Psoas muscle (tissue), 8 donors: Measurements from ENCODE around the gene NR2C2. TPM values are rescaled to one million over a fixed set of nuclear protein-coding genes. Genes with fewer than 3 reads are reported as not detected.

Experiments
- ATAC-seq, 4 donors: fragments of 200-7000 bp; cut with Tn5 transposase; one replicate each; pipeline ENCODE4 v1.9.1; 2020; ENCODE audit warnings: moderate library complexity in 3 of 4, mild to moderate bottlenecking in 2 of 4
- DNase-seq, 2 donors: peaks; one replicate each; pipeline ENCODE4 v3.0.0-alpha.2; 2020
- H3K27ac ChIP-seq: fragments of 200-600 bp; one replicate; pipeline ENCODE4 v1.8.0; 2022
- H3K27me3 ChIP-seq, 3 donors: fragments of 200-600 bp in 1 of 3; one replicate each; pipeline versions ENCODE4 v1.6.1 to v1.8.0; 2013 to 2022; ENCODE audit warnings: low read length in 2 of 3, mild to moderate bottlenecking in 2 of 3, moderate library complexity in 1 of 3; ENCODE audit not compliant: insufficient read depth in 3 of 3
- H3K36me3 ChIP-seq, 2 donors: fragments of 200-600 bp in 1 of 2; one replicate each; pipeline versions ENCODE4 v1.6.1 to v1.8.0; 2013 to 2022; ENCODE audit warnings: low read depth in 1 of 2, mild to moderate bottlenecking in 1 of 2, moderate library complexity in 1 of 2; ENCODE audit not compliant: insufficient read depth in 1 of 2
- H3K4me1 ChIP-seq: fragments of 200-600 bp; one replicate; pipeline ENCODE4 v1.8.0; 2022
- H3K4me3 ChIP-seq: fragments of 200-600 bp; one replicate; pipeline ENCODE4 v1.8.0; 2022; ENCODE audit warnings: mild to moderate bottlenecking
- H3K9me3 ChIP-seq: fragments of 200-600 bp; one replicate; pipeline ENCODE4 v1.8.0; 2022
- WGBS, 3 donors: extraction: QIAGEN DNeasy Blood & Tissue Kit; methylation state at CpG; one replicate each; pipeline versions ENCODE4 v1.1.6 to v1.1.7; 2013; 5-methylcytosine and 5-hydroxymethylcytosine counted together
- intact Hi-C, 2 donors: fragments of 100-400 bp; cut with DNase I; formaldehyde crosslinking; loops; one replicate each; pipeline versions ENCODE4 v1.11.0 to v1.14.2; 2022
- polyA plus RNA-seq, 3 donors: library from polyadenylated mRNA; stranded (reverse); fragments of 200-250 nt; gene quantifications; one replicate each; pipeline ENCODE4 v1.2.3, GENCODE V29; 2013
- total RNA-seq, 4 donors: library from RNA; stranded (reverse); fragmentation: NEBNext Ultra II Directional in 2 of 4; extraction: Animal tissue kit (Norgen Biotek cat#: 25700) in 2 of 4; gene quantifications; one replicate each; pipeline versions ENCODE4 v1.2.1 to v1.2.4, GENCODE V29; 2021 to 2023
- TF ChIP-seq, protein P1 (sequence below): fragments of 200-600 bp; IDR thresholded peaks from one replicate; pipeline ENCODE4 v1.8.0; 2022; ENCODE audit warnings: antibody characterized with exemption
- donor health status: healthy with polysubstance abuse.
- donor health status: DM: no; HTN: no; CAD: no; lungs with moderate emphysema.
- donor health status: Bipolar disorder and iron deficiency.
- donor health status: healthy.
- donor health status: DM: yes; HTN: yes; CAD: no.
- donor health status: DM: no; HTN: no; CAD: no.
- donor health status: DM: no; HTN: no; CAD: no.
- donor health status: DM: yes; HTN: yes; CAD: no.

NR2C2 gene
- total and polyA plus RNA-seq, 7 donors: 8.7 to 37.1 (median 28.3) TPM

DNA sequence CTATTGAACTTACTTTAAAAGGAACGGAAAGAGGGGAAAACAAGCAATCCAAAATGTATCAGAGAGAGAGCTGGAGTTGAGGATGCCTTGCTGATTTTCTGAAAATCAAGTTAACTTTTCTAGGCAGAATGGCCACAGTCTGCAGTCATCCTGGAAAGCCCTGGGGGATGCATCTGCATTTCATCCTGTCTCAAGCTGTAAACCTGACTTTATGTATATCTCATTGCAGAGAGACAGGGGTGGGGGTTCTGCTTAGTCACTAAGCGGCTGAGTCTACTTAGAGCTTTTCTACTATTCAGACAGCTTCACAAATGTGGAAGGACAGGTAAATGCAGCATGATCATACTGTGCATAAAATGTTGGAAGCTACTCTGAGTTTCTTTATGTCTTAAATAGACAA lies 76.3 kb downstream of the NR2C2 start:
- no peaks in the 10 kb centered on the region for H3K27me3 ChIP-seq
- intact Hi-C loops: no loop called here
- WGBS, 3 donors: 86 to 91% (median 90%) methylated on average over 2 of the region's 2 CpGs
- no peaks in the 10 kb centered on the region for H3K4me1 ChIP-seq
- DNase-seq (no peak), ATAC-seq (no peak)
- TF ChIP-seq, protein P1, sequence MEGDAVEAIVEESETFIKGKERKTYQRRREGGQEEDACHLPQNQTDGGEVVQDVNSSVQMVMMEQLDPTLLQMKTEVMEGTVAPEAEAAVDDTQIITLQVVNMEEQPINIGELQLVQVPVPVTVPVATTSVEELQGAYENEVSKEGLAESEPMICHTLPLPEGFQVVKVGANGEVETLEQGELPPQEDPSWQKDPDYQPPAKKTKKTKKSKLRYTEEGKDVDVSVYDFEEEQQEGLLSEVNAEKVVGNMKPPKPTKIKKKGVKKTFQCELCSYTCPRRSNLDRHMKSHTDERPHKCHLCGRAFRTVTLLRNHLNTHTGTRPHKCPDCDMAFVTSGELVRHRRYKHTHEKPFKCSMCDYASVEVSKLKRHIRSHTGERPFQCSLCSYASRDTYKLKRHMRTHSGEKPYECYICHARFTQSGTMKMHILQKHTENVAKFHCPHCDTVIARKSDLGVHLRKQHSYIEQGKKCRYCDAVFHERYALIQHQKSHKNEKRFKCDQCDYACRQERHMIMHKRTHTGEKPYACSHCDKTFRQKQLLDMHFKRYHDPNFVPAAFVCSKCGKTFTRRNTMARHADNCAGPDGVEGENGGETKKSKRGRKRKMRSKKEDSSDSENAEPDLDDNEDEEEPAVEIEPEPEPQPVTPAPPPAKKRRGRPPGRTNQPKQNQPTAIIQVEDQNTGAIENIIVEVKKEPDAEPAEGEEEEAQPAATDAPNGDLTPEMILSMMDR: no peak
- no peak overlapping the region for H3K27ac ChIP-seq
- no peak overlapping the region for H3K4me3 ChIP-seq
- peaks cover 13 to 99% of the 10 kb centered on the region in 2 donors for H3K36me3 ChIP-seq
- H3K9me3 ChIP-seq: no peaks in the 10 kb centered on the region

DNA sequence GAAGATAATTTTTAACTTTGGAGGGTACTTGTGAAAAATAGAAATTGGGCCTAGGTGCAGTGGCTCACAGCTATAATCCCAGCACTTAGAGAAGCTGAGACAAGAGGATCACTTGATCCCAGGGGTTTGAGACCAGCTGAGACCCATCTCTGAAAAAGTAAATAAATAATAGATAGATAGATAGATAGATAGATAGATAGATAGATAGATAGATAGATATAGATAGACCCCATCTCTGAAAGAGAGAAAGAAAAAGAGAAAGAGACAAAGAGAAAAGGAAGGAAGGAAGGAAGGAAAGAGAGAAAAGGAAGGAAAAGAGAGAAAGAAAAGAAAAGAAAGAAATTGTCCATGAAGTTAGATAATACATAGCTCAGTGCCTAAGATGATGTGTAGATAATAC lies 82.2 kb downstream of the NR2C2 start:
- ATAC-seq (no peak), DNase-seq (no peak)
- Histone ChIP-seq H3K27me3 (no peaks in the 10 kb centered on the region), H3K27ac (no peak overlapping the region), H3K4me1 (no peaks in the 10 kb centered on the region), H3K4me3 (no peak overlapping the region), H3K36me3 (peaks cover 10 to 100% of the 10 kb centered on the region in 2 donors), H3K9me3 (no peaks in the 10 kb centered on the region)
- intact Hi-C loops: no loop called here
- TF ChIP-seq, protein P1: no peak

DNA sequence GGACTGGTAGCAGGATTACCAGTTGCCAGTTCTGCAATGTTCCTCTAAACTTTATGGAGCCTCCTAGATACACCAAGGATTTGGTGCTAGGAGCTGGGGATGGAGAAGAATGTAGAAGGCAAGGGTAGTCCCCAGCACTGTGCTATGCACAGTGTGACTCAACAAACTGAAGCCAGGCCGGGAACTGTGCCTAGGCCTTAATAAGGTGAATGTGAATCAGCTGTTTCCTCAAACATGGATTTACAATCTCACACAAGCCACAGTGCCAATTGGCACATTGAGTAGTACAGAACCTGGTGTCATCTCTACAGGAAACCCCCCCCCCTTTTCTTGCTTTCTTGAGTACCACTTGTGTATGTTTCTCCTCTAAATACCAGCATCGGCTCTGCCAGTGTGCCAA lies 85.3 kb downstream of the NR2C2 start:
- no peaks in the 10 kb centered on the region for H3K27me3 ChIP-seq
- no peaks in the 10 kb centered on the region for H3K9me3 ChIP-seq
- DNase-seq (peak in 1 of 2 donors; percentile 66), ATAC-seq (peak; percentile 79 to 92 (median 84))
- peaks cover 11 to 99% of the 10 kb centered on the region in 2 donors for H3K36me3 ChIP-seq
- no peaks in the 10 kb centered on the region for H3K4me1 ChIP-seq
- intact Hi-C loops: no loop called here
- TF ChIP-seq, protein P1: no peak
- no peak overlapping the region for H3K4me3 ChIP-seq
- WGBS, 3 donors: 34 to 44% (median 37%) methylated on average over 2 of the region's 2 CpGs
- H3K27ac ChIP-seq: peak overlapping the region; percentile 46

DNA sequence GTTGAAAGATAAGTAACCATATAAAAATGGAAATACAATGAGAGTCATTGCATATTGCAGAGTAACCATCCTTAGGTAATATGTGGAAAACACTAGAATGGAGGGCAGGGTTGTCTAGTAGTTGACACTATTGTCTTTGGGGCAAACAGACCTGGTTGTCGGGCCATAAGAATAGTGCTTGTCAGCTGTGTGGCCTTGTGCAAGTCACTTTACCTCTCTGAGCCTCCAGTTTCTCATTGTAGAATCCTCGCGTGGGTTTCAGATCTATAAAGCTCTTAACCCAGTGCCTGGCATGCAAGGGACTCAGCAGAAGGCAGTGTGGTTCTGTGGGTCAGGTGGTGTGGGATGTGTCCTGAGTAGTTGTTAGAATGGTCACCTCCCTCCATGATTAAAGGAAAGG lies 85.7 kb downstream of the NR2C2 start:
- 85 to 95% (median 90%) methylated on average over 3 of the region's 3 CpGs for WGBS, 3 donors

DNA sequence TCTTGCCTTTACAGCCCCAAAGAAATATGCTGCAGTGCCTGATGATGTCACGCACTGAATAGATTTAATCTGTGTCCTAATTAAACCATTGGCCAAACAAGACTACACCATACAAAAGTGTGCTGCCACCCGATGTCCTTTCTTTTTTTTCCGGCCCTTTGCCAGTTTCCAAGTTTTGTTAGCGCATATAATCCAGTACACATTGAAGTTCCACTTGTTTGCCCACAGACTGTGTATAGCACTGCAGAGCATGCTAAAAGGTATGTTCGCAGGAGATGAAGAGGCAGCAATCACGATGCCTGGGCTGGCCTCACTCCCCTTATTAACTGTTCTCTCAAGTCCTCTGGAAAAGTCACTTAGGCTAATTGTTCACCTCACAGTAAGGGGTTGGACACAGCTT lies 90.9 kb downstream of the NR2C2 start:
- Histone ChIP-seq H3K9me3 (no peaks in the 10 kb centered on the region), H3K27ac (no peak overlapping the region), H3K4me3 (no peak overlapping the region), H3K4me1 (no peaks in the 10 kb centered on the region), H3K36me3 (peaks cover 24 to 99% of the 10 kb centered on the region in 2 donors), H3K27me3 (no peaks in the 10 kb centered on the region)
- intact Hi-C loops: no loop called here
- no peak for ATAC-seq
- WGBS, 3 donors: 83 to 89% (median 86%) methylated on average over 6 of the region's 6 CpGs
- DNase-seq: no peak
- TF ChIP-seq, protein P1: no peak

More for the DNA sequence above, 85.7 kb downstream of the NR2C2 start:
- DNase-seq (no peak), ATAC-seq (peak; percentile 10 to 47 (median 29))
- no peaks in the 10 kb centered on the region for H3K9me3 ChIP-seq
- H3K27ac ChIP-seq: peak overlapping the region; percentile 46
- H3K4me1 ChIP-seq: no peaks in the 10 kb centered on the region
- H3K27me3 ChIP-seq: no peaks in the 10 kb centered on the region
- TF ChIP-seq, protein P1: no peak
- H3K36me3 ChIP-seq: peaks cover 14 to 99% of the 10 kb centered on the region in 2 donors
- intact Hi-C loops: no loop called here
- H3K4me3 ChIP-seq: no peak overlapping the region
